CD14-positive monocyte (primary cell): ENCODE data around the gene TOMM5. TPM values are rescaled to one million over a fixed set of nuclear protein-coding genes. Genes with fewer than 3 reads are reported as not detected.

Experiments
- DNase-seq, 3 donors: peaks; one replicate each; pipeline ENCODE4 v3.0.0-alpha.2; 2011 to 2022
- H2AFZ ChIP-seq: 2 replicates; pipeline ENCODE4 v1.6.0; 2012; ENCODE audit warnings: mild to moderate bottlenecking, low read depth, low read length, inconsistent platforms; ENCODE audit not compliant: insufficient read depth, poor library complexity, severe bottlenecking
- H3K27ac ChIP-seq, 2 donors: 1 replicate in 1 of 2; 2 replicates in 1 of 2; pipeline ENCODE4 v1.5.1; 2012 to 2013; ENCODE audit warnings: low read length in 2 of 2, control low read depth in 1 of 2, inconsistent platforms in 1 of 2, low read depth in 1 of 2, mild to moderate bottlenecking in 1 of 2
- H3K27me3 ChIP-seq, 2 donors: one replicate each; pipeline versions ENCODE4 v1.6.0 to v1.6.1; 2011 to 2013; ENCODE audit warnings: low read length in 2 of 2; ENCODE audit not compliant: control insufficient read depth in 2 of 2, insufficient read depth in 2 of 2
- H3K36me3 ChIP-seq, 2 donors: replicated peaks in 1 of 2; 1 replicate in 1 of 2; 2 replicates in 1 of 2; pipeline versions ENCODE4 v1.5.1 to v1.6.1; 2012 to 2013; ENCODE audit warnings: low read length in 2 of 2, control low read depth in 1 of 2, inconsistent platforms in 1 of 2, mild to moderate bottlenecking in 1 of 2; ENCODE audit not compliant: insufficient read depth in 2 of 2, control insufficient read depth in 1 of 2
- H3K4me1 ChIP-seq, 2 donors: 1 replicate in 1 of 2; 2 replicates in 1 of 2; pipeline versions ENCODE4 v1.5.1 to v1.6.1; 2012 to 2013; ENCODE audit warnings: low read length in 2 of 2, control low read depth in 1 of 2, inconsistent platforms in 1 of 2, mild to moderate bottlenecking in 1 of 2, moderate library complexity in 1 of 2; ENCODE audit not compliant: insufficient read depth in 2 of 2, control insufficient read depth in 1 of 2
- H3K4me2 ChIP-seq: replicated peaks from 2 replicates; pipeline ENCODE3; 2012; ENCODE audit warnings: low read length, moderate library complexity, mild to moderate bottlenecking; ENCODE audit not compliant: poor library complexity, severe bottlenecking; ENCODE audit errors: extremely low read depth
- H3K4me3 ChIP-seq, 3 experiments: fragments of 200-600 bp in 1 of 3; sonication (generic) in 1 of 3; replicated peaks in 1 of 3; 1 replicate in 2 of 3; 2 replicates in 1 of 3; pipeline ENCODE4 v1.5.1; 2011 to 2013; ENCODE audit warnings: low read length in 3 of 3, mild to moderate bottlenecking in 3 of 3, control low read depth in 2 of 3, low read depth in 2 of 3, inconsistent platforms in 1 of 3, moderate library complexity in 1 of 3
- H3K79me2 ChIP-seq: 2 replicates; pipeline ENCODE4 v1.6.0; 2012; ENCODE audit warnings: mild to moderate bottlenecking, control low read depth, inconsistent platforms, low read length, moderate library complexity; ENCODE audit not compliant: insufficient read depth
- H3K9ac ChIP-seq: 2 replicates; pipeline ENCODE4 v1.6.0; 2017; ENCODE audit warnings: low read length, mild to moderate bottlenecking; ENCODE audit not compliant: insufficient read depth, poor library complexity, severe bottlenecking
- H3K9me3 ChIP-seq, 2 donors: replicated peaks in 1 of 2; 1 replicate in 1 of 2; 2 replicates in 1 of 2; pipeline versions ENCODE4 v1.5.1 to v1.6.1; 2012 to 2013; ENCODE audit warnings: low read length in 2 of 2, control low read depth in 1 of 2; ENCODE audit not compliant: control insufficient read depth in 1 of 2, insufficient read depth in 1 of 2
- H4K20me1 ChIP-seq: 2 replicates; pipeline ENCODE4 v1.6.0; 2012; ENCODE audit warnings: mild to moderate bottlenecking, low read length, control low read depth, moderate library complexity; ENCODE audit not compliant: insufficient read depth
- H3K27ac Mint-ChIP-seq, 7 donors: one replicate each; pipeline ENCODE4 v1.8.0; 2020; ENCODE audit warnings: mild to moderate bottlenecking in 7 of 7, mixed read lengths in 7 of 7, moderate library complexity in 6 of 7, inconsistent platforms in 2 of 7
- H3K27me3 Mint-ChIP-seq, 3 donors: one replicate each; pipeline ENCODE4 v1.8.0; 2021 to 2022; ENCODE audit warnings: low read depth in 3 of 3, mild to moderate bottlenecking in 3 of 3, mixed read lengths in 3 of 3, moderate library complexity in 3 of 3, inconsistent platforms in 1 of 3
- H3K36me3 Mint-ChIP-seq, 2 donors: one replicate each; pipeline ENCODE4 v1.8.0; 2020; ENCODE audit warnings: mixed read lengths in 2 of 2, inconsistent platforms in 1 of 2, mild to moderate bottlenecking in 1 of 2
- H3K4me1 Mint-ChIP-seq: one replicate; pipeline ENCODE4 v1.8.0; 2020; ENCODE audit warnings: mild to moderate bottlenecking, mixed read lengths
- H3K4me3 Mint-ChIP-seq, 2 donors: one replicate each; pipeline ENCODE4 v1.8.0; 2020; ENCODE audit warnings: mild to moderate bottlenecking in 2 of 2, mixed read lengths in 2 of 2, moderate library complexity in 1 of 2
- H3K9me3 Mint-ChIP-seq, 7 donors: one replicate each; pipeline ENCODE4 v1.8.0; 2020 to 2022; ENCODE audit warnings: mixed read lengths in 7 of 7, mild to moderate bottlenecking in 6 of 7, moderate library complexity in 6 of 7, inconsistent platforms in 2 of 7
- CTCF ChIP-seq: fragments of 200-600 bp; IDR thresholded peaks from one replicate; pipeline ENCODE4 v1.8.0; 2022; ENCODE audit warnings: antibody characterized with exemption, mild to moderate bottlenecking
- WGBS: methylation state at CpG from one replicate; pipeline ENCODE4 v1.1.5; 2013; ENCODE audit warnings: missing lambda C conversion rate; ENCODE audit not compliant: insufficient coverage; 5-methylcytosine and 5-hydroxymethylcytosine counted together
- intact Hi-C, 2 donors: fragments of 100-400 bp; cut with micrococcal nuclease; formaldehyde crosslinking; loops; one replicate each; pipeline versions ENCODE4 v1.15.0 to v1.15.1; 2023
- polyA plus RNA-seq, 3 donors: library from polyadenylated mRNA; depleted of rRNA in 1 of 3; unstranded in 2 of 3; stranded (reverse) in 1 of 3; fragments of 300-500 nt in 2 of 3; fragments of >200 nt in 1 of 3; fragmentation: Illumina TruSeq in 2 of 3; gene quantifications; 1 replicate in 2 of 3; 2 replicates in 1 of 3; pipeline ENCODE4 v1.2.3, GENCODE V29; 2012 to 2021

The TOMM5 gene
- polyA plus RNA-seq, 3 donors: 35.0 to 117 (median 112) TPM

DNA sequence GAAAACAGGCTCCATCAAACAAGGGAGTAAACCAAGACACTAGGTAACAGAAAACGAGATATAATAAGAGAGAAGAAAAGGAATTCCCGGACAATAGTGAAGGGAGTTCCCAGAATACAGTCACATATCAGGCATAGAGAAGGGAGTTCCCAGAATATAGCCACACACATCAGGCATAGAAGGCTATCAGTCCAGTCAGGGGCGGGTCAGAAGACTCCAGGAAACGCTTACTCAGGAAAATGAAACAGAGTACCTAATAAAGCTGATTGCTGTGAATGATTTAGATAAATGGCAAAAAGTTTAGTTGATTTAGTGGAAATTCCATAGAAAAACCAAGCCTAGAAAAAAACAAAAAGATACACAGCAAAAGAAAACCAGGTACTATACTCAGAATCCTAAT lies 4.9 kb downstream of the TOMM5 start:
- WGBS: no CpG with 5 or more reads among the region's 4 CpGs
- no peak for TF ChIP-seq CTCF
- Histone ChIP-seq H3K4me2 (no peak overlapping the region), H3K4me1 (peaks cover 18 to 22% of the 10 kb centered on the region in 2 donors), H3K9me3 (no peaks in the 10 kb centered on the region), H3K4me3 (no peak overlapping the region), H3K27ac (no peak overlapping the region), H3K9ac (no peak overlapping the region), H4K20me1 (peaks cover 21% of the 10 kb centered on the region), H3K36me3 (peaks cover 49 to 65% of the 10 kb centered on the region in 2 donors), H3K27me3 (no peaks in the 10 kb centered on the region), H2AFZ (no peak overlapping the region), H3K79me2 (peaks cover 49% of the 10 kb centered on the region)
- Mint-ChIP-seq H3K27ac (peak overlapping the region in 3 of 7 donors; percentile 30 to 61 (median 50)), H3K27me3 (peaks cover 0 to 4% (median 0%) of the 10 kb centered on the region in 3 donors), H3K4me3 (no peak overlapping the region), H3K36me3 (peaks cover 57 to 63% of the 10 kb centered on the region in 2 donors), H3K9me3 (no peaks in the 10 kb centered on the region), H3K4me1 (peaks cover 27% of the 10 kb centered on the region)
- intact Hi-C loops: loop anchor here (5.0 to 10.0 kb wide), 2 partner anchors 165 to 217 kb away; partner anchors contain the start of genes DCAF10 (in 1 of the 2) and GRHPR (in 1 of the 2)
- DNase-seq: peak in 1 of 3 donors; percentile 19

- DNase-seq: no peak
- no peak overlapping the region for H2AFZ ChIP-seq
- no peaks in the 10 kb centered on the region for H3K9me3 ChIP-seq
- no CpG with 5 or more reads among the region's 3 CpGs for WGBS
- H3K27ac ChIP-seq: peak overlapping the region in 1 of 2 donors; percentile 60
- intact Hi-C loops: loop anchor here in 1 of 2 donors (10.0 kb wide), 1 partner anchor 221 kb away; the partner anchor contains the start of gene DCAF10
- Mint-ChIP-seq H3K27ac (peak overlapping the region in 1 of 7 donors; percentile 12), H3K4me1 (no peaks in the 10 kb centered on the region), H3K9me3 (no peaks in the 10 kb centered on the region), H3K36me3 (peaks cover 62 to 64% of the 10 kb centered on the region in 2 donors), H3K4me3 (no peak overlapping the region), H3K27me3 (no peaks in the 10 kb centered on the region)
- H3K36me3 ChIP-seq: peaks cover 55 to 83% of the 10 kb centered on the region in 2 donors
- no peaks in the 10 kb centered on the region for H3K27me3 ChIP-seq
- no peak overlapping the region for H3K9ac ChIP-seq
- H3K4me3 ChIP-seq: no peak overlapping the region
- no peak for TF ChIP-seq CTCF
- no peaks in the 10 kb centered on the region for H3K4me1 ChIP-seq
- H3K79me2 ChIP-seq: peaks cover 19% of the 10 kb centered on the region
- peaks cover 6% of the 10 kb centered on the region for H4K20me1 ChIP-seq
- H3K4me2 ChIP-seq: no peak overlapping the region
These were observed 8.8 kb downstream of the TOMM5 start for GRCh38 chr9:37583522-37584121.
